Kidney epithelial cell (primary cell): ENCODE results near the gene SVEP1. TPM values are rescaled to one million over a fixed set of nuclear protein-coding genes. Genes with fewer than 3 reads are reported as not detected.

ENCODE experiments used
- DNase-seq: peaks from one replicate; pipeline ENCODE4 v3.0.0-alpha.2; 2010; ENCODE audit warnings: low read depth
- H3K27me3 ChIP-seq: 2 replicates; pipeline ENCODE4 v1.6.0; 2011; ENCODE audit warnings: low read length; ENCODE audit not compliant: control insufficient read depth, insufficient read depth
- H3K36me3 ChIP-seq: 2 replicates; pipeline ENCODE4 v1.5.1; 2011; ENCODE audit warnings: low read length; ENCODE audit not compliant: control insufficient read depth, insufficient read depth
- H3K4me3 ChIP-seq: 2 replicates; pipeline ENCODE4 v1.5.1; 2011; ENCODE audit warnings: low read depth, mild to moderate bottlenecking, control low read depth, low read length
- CTCF ChIP-seq: IDR thresholded peaks from 2 replicates; pipeline ENCODE4 v1.5.1; 2011; ENCODE audit warnings: mild to moderate bottlenecking, moderate library complexity, low read length, control low read depth, inconsistent platforms; ENCODE audit not compliant: insufficient read depth, poor library complexity, severe bottlenecking
- total RNA-seq: library from RNA; depleted of rRNA; stranded (reverse); fragments of >200 nt; gene quantifications from 2 replicates; pipeline ENCODE4 v1.2.3, GENCODE V29; 2015

Gene SVEP1
- total RNA-seq, 1 donor from 2014 or later = 1.6 TPM

GRCh38 chr9:110512817-110513216 is 66.7 kb downstream of the SVEP1 start:
- no peaks in the 10 kb centered on the region for H3K36me3 ChIP-seq
- DNase-seq = no peak
- no peak overlapping the region for H3K4me3 ChIP-seq
- H3K27me3 ChIP-seq = no peaks in the 10 kb centered on the region
- TF ChIP-seq CTCF = no peak

DNA sequence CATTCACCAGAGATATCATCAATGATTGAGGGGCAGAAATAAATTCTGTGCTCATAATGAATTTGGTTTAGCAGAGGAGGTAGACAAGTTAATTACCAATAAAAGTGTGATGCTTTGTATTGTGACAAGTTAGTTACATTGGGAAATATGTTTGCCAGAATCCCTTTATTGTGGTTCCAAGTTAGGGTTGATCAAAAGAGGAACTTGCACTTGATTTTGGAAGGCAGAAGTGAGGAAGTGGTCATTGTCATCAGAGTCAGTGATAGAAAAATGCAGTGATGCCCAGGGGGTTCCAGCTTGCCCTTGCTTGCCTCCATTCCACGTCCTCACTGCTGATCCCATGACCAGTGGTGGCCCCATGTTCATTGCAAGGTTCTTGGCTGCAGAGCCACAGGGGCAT is 69.7 kb downstream of the SVEP1 start:
- no peak for TF ChIP-seq CTCF
- Histone ChIP-seq H3K4me3 (no peak overlapping the region), H3K27me3 (no peaks in the 10 kb centered on the region), H3K36me3 (no peaks in the 10 kb centered on the region)
- DNase-seq = no peak

DNA sequence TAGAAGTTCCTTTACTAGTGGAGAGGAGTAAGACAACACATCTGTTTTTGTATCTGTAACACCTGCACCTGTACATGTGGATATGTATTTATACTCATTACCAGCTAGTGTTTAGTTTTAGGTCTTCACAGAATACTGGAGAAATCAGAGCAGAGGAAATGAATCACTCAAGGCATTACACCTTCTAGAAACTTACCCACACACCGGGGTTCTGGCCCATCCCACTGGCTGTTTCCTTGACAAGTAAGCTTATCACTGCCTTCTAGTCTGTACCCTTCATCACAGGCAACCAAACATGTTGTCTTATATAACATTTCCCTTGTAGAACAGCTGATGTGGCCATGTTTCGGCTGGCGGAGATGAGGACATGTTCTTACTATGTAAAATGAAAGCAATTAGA is 76.7 kb downstream of the SVEP1 start:
- no peak for TF ChIP-seq CTCF
- Histone ChIP-seq H3K27me3 (no peaks in the 10 kb centered on the region), H3K4me3 (no peak overlapping the region), H3K36me3 (no peaks in the 10 kb centered on the region)
- no peak for DNase-seq

GRCh38 chr9:110499608-110500007 is 79.9 kb downstream of the SVEP1 start:
- no peak for DNase-seq
- no peak for TF ChIP-seq CTCF
- Histone ChIP-seq H3K4me3 (no peak overlapping the region), H3K27me3 (no peaks in the 10 kb centered on the region), H3K36me3 (no peaks in the 10 kb centered on the region)

DNA sequence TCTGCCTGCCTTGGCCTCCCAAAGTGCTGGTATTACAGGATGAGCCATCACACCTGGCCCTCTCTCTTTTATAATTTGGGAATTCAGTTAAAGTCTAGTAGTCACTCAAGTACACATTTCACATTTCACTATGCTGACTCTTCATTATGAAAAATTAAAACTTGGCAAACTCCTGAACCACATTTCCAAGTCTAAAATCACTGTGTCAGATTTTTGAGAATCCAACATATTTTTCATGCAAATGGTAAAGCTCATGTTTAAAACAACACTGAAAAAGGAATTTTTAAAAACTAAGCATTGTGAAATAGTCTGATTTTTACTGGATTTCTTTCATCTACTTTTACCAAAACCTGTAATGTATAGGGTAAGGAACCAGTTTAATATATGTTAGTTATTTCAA is 92.3 kb downstream of the SVEP1 start:
- no peak for DNase-seq
- no peak overlapping the region for H3K4me3 ChIP-seq
- no peaks in the 10 kb centered on the region for H3K27me3 ChIP-seq
- no peaks in the 10 kb centered on the region for H3K36me3 ChIP-seq
- no peak for TF ChIP-seq CTCF

DNA sequence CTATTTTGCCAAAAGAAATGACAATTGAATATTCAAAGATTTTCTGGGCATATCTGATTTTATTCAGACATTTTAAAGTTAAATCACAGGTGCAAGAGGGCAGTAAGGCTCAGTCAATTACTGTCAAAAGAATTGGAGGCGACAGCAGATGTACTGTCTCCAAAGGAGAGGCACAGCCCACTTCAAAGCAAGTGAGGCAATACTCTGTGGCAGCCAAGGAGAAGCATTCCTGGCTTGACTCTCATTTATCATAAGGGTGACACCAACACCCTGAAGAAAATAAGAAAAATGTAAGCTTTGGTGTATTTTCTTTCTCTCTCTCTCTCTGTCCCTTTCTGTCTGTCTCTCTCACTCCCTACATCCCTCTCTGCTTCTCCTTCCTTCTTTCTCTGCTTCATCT is 93.3 kb downstream of the SVEP1 start:
- no peak for TF ChIP-seq CTCF
- DNase-seq = no peak
- no peaks in the 10 kb centered on the region for H3K36me3 ChIP-seq
- no peak overlapping the region for H3K4me3 ChIP-seq
- no peaks in the 10 kb centered on the region for H3K27me3 ChIP-seq
